ENCODE data around the gene HSD17B12.
A peak's percentile ranks its signal among the peaks of the same experiment; 100 is the strongest.
"Not testable (repeated sequence)": the region's sequence is repeated elsewhere in the genome, so short reads cannot be mapped to it uniquely, and the experiment has no call there.

The HSD17B12 gene

DNA sequence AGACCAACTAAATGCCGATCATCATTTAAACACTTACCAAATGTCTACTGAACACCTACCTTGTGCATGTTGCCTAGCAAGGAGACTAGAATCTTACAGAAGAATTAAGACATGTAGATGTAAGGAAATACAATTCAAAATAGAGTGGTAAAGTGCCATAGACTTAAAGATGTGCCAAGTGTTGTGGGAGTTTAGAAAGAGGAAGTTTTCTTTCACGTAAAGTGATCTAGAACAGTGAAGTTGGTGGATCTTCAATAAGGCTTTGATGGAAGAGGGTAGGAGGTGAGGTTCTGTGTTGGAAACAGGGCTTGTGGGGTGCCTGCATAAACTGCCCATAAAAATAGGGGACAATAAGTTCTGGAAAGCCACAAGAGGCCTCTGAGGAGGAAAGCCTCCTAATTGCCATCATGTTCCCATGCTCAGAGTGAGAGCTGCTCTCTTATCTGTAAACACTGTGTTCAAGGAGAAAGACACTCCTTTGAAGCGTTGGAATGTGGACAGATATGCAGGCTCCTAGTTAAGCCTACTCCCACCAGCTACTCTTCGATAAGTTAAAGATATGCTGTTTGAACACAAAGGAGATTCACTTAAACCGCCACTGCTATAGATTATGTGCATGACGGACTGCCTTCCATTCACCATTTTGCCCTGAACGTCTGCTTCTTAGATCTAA, 66.7 kb downstream of the HSD17B12 start:
- DNase-seq (ENCODE audit: low read depth) = no peak

DNA sequence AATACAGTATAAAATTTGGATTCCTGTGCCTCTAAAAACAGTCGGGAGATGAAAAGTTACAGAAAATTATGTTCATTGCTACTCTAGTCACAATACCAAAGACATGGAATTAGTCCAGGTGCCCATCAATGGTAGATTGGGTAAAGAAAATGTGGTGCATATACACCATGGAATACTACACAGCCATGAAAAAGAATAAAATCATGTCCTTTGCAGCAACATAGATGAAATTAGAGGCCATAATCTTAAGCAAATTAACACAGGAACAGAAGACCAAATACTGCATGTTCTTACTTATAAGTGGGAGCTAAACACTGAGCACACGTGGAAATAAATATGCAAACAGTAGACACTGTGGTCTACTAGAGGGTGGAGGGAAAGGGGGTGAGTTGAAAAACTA, 67.6 kb downstream of the HSD17B12 start:
- no peak for DNase-seq (ENCODE audit: low read depth)

DNA sequence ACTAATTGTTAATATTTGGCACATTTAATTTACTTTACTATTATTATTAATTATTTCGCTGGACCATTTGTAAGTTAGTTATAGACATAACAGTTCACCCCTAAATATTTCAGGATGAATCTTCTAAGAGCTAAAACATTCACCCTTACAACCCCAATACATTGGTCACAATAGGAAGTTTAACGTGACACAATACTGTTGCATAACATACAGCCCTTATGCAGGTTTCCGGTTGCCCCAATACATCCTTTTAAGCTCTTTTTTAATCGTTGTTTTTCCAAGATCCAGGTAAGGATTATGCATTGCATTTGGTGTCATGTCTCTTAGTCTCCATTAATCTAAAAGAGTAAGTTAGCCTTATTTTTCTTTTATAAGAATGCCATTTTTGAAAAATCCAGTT, 71.2 kb downstream of the HSD17B12 start:
- no peak for DNase-seq (ENCODE audit: low read depth)

DNA sequence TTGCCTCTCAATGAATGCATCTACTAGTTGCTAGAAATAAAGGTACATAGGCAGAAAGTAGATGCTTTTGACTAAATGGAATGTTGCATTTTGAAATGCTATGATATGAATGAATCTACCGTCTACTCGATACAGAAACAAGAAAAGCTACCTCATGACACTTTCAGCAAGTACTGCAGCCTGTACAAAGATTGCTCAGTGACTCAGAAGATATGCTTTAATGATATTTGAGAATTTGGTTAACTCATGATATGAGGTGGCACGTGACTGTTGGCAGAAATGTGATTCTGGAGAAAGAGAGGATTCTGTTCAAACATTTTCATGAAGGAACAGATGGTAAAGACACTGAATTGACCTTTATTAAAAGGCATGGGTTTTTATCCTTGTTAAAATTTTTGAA, 76.0 kb downstream of the HSD17B12 start:
- peak; percentile 78 for DNase-seq (ENCODE audit: low read depth)

DNA sequence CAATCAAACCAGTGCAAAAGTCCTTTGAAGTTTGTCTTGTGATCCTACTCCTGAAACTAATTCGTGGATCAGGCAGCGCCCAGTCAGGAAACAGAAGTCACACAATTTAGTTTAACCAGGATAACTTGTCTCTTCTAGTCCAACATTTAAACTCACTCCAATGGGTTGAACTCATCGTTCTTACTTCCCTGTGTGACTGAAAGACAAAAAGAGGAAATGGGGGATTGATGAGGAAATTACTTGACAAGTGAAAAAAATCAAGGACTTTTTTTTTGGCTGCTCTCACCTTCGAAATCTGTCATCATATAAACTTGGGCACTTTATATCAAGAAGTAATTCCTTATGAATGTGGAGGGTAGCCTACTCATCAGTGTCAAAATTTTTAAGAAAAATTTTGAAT, 78.4 kb downstream of the HSD17B12 start:
- DNase-seq (ENCODE audit: low read depth) = no peak

- DNase-seq (ENCODE audit: low read depth) = no peak
Measured at GRCh38 chr11:43760902-43761301, 80.4 kb downstream of the HSD17B12 start.

DNA sequence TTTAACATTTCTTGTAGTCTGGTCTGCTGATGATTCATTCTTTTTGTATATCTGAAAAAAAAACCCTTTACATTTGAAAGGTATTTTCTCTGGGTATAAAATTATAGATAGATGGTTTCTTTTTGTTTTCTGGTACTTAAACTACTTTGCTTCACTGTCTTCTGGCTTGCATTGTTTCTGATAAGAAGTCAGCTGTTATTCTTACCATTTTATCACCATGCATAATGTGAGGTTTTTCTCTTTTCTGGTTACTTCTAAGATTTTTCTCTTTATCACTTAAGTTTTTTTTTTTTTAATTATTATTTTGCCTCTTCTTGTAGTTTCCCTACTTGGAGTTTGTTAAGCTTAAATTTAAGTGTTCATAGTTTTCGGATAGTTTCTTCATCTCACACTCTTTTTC, 84.7 kb downstream of the HSD17B12 start:
- DNase-seq (ENCODE audit: low read depth) = no peak

DNA sequence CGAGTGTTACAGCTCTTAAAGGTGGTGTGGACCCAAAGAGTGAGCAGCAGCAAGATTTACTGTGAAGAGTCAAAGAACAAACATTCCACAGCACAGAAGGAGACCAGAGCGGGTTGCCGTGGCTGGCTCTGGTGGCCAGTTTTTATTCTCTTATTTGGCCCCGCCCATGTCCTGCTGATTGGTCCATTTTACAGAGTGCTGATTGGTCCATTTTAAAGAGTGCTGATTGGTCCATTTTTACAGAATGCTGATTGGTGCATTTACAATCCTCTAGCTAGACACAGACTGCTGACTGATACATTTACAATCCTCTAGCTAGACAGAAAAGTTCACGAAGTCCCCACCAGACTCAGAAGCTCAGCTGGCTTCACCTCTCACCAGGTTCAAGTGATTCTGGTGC, 88.1 kb downstream of the HSD17B12 start:
- not testable (repeated sequence) for DNase-seq (ENCODE audit: low read depth)

GRCh38 chr11:43770173-43770572, 89.6 kb downstream of the HSD17B12 start:
- no peak for DNase-seq (ENCODE audit: low read depth)

DNA sequence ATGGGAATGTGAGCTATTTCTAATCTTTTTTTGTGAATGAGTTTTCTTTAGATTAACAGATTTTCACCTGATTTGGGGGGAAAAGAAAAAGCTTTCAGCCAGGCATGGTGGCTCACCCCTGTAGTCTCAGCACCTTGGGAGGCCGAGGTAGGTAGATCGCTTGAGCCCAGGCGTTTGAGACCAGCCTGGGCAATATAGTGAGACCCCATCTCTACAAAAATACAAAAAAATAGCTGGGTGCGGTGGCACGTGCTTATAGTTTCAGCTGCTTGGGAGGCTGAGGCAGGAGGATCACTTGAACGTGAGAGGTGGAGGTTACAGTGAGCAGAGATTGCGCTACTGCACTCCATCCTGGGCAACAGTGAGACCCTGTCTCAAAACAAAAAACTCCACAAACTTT, 92.2 kb downstream of the HSD17B12 start:
- DNase-seq (ENCODE audit: low read depth) = no peak

DNA sequence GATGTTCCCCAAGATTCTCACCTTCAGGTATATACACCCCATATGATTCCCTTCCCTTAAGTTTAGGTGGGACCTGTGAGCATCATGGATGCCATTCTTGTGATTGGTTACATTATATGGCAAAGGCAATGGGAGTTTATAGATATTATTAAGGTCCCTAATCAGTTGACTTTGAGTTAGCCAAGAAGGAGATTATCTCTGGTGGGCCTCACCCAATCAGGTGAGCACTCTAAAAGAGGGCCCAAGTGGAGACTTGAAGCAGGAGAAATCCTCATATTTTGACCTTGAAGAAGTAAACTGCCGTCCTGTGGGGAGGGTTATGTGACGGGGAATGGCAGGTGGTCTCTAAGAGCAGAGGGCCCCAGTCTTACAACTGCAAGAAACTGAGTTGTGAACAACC, 94.2 kb downstream of the HSD17B12 start:
- DNase-seq (ENCODE audit: low read depth) = no peak

DNA sequence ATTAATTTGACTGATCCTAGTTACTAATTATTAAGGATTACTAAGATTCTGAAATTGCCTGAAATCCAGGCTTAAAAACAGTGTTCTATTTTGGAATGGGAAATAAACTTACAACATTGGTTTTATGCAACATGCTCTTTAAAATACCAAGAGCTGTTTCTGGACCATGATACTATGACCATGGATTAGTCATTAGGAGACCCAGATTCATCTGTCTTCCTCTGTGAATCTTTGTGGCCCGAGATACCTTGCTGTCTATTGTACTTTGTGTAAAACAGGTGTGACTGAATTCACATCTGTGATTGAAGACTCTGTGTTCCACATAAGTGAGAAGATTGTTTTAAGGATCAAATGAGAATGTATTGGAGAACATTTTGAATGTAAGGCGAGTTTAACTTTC, 98.8 kb downstream of the HSD17B12 start:
- no peak for DNase-seq (ENCODE audit: low read depth)

GRCh38 chr11:43784301-43784700, 103.8 kb downstream of the HSD17B12 start:
- no peak for DNase-seq (ENCODE audit: low read depth)

DNA sequence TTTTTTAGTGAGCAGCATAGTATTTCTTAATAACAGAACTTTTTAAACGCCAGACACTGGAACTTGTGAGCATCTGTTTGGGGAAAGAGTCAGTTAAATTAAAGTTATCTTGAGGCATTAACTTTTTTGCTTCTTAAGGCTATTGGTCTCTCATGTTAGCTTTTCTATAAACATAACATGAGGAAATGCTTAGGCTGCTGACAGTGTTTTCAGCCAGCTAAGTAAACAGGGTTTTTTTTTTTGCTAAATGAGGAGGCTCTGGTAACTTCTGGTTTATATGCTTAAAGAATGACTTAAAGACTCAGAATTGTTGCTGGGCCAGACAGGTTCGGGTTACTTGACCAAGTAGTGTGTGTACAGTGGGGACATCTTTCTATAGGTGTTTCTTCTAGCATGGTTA, 104.3 kb downstream of the HSD17B12 start:
- peak; percentile 42 for DNase-seq (ENCODE audit: low read depth)

GRCh38 chr11:43785318-43785717, 104.8 kb downstream of the HSD17B12 start:
- DNase-seq (ENCODE audit: low read depth) = no peak

GRCh38 chr11:43786016-43786415, 105.5 kb downstream of the HSD17B12 start:
- no peak for DNase-seq (ENCODE audit: low read depth)

DNA sequence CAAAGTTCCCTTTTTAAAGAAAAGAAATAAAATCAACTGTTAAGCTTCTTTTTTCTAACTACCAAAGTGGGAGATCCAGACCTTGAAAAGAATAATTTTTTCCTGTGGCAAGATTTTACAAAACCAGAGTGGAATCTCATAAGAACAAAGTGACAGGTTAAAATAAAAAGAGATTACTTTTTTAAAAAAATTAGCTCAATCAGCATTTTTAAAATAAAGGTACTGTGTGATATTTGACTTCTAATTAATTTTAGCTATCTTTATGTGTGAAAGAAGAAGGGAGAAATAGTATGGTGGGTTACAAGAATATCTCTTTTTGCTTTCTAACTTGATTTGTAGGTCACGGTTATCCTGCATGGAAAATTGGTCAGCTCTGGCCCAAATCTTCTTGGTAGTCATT, 107.3 kb downstream of the HSD17B12 start:
- no peak for DNase-seq (ENCODE audit: low read depth)

GRCh38 chr11:43788421-43788820, 107.9 kb downstream of the HSD17B12 start:
- no peak for DNase-seq (ENCODE audit: low read depth)

GRCh38 chr11:43789700-43790443, 109.3 kb downstream of the HSD17B12 start:
- DNase-seq (ENCODE audit: low read depth) = peak; percentile 70

DNA sequence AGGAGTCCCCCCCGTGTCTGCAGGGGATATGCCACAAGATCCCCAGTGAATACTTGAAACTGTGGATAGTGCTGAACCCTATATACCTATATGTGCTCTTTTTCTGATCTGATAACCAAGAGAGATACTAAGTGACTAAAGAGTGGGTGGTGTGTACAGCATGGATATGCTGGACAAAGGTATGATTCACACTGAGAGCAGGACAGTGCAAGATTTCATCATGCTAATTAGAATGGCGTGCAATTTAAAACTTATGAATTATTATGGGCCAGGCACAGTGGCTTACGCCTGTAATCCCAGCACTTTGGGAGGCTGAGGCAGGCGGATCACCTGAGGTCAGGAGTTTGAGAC, 109.9 kb downstream of the HSD17B12 start:
- peak; percentile 53 for DNase-seq (ENCODE audit: low read depth)

DNA sequence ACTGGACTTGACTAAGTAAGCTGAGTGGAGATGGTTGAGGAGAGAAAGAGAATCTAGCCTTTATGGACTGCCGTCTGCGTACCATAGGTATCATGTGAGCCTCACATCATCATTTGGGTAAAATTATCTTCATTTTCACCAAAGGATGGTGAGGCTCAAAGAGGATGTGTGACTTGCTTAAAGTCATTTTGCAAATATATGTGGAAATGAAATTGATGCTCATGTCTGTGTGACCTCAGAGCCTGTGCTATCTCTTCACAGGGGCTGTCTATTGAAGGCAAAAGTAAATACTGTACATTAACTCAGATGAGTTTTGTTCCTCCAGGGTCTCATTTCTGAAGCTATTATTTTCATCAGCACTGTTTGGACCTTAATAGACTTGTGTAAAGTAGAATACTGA, 116.8 kb downstream of the HSD17B12 start:
- DNase-seq (ENCODE audit: low read depth) = no peak

DNA sequence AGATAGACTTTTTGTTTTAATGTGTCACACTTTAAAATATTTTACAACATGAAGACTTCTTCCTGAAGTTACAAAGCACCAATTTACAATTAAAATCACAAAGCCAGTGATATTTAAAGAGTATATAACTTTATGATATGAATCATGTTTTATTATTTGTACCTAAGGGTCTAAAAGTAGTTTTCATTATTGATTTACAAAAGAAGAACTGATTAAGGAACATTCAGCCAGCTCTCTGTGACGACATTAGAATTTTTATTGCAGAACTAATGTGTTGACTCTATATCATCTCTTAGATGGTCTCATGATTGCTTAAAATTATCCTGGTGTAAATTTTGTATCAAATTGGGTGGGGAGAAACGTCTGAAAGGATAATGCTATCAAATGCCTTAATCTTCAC, 117.3 kb downstream of the HSD17B12 start:
- DNase-seq (ENCODE audit: low read depth) = no peak

GRCh38 chr11:43802509-43802908, 122.0 kb downstream of the HSD17B12 start:
- no peak for DNase-seq (ENCODE audit: low read depth)

DNA sequence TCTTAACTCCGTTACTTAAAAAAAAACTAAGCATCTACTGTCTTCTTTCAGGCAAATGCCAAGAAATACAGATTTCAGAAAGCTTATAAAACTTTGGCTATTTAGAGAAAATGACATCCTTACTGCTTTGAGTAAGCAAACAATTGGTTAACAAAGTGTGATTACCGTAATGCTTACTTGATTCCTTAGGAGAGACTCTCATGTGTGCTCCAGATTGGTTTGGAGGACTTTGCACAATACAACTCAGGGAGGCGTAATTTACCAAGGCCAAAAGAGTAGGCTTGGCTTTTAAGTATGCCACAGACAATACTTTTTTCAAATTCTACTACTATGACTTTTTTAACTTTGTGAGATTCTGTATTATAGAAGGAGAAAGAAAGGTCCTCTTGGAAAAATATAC, 123.2 kb downstream of the HSD17B12 start:
- DNase-seq (ENCODE audit: low read depth) = no peak
